HG03378 (cell line): ENCODE results near the gene SIX5.
"Not testable (repeated sequence)": the region's sequence is repeated elsewhere in the genome, so short reads cannot be mapped to it uniquely, and the experiment has no call there.

Experiments
- ATAC-seq: cut with Tn5 transposase; IDR thresholded peaks from one replicate; pipeline ENCODE4 v1.9.1; 2021; ENCODE audit warnings: mild to moderate bottlenecking, moderate library complexity; ENCODE audit not compliant: unreplicated experiment

SIX5 gene

GRCh38 chr19:45768984-45769782 lies at the start of gene SIX5:
SIX5 (minus strand) TSS chr19:45769252; CDS start chr19:45768844, 408 bp downstream.
- ATAC-seq, result peak; percentile 44

- no peak for ATAC-seq
Measured at GRCh38 chr19:45817725-45818301, 48.8 kb upstream of the SIX5 start.

- peak; percentile 72 for ATAC-seq
Measured at GRCh38 chr19:45817010-45817724, 48.1 kb upstream of the SIX5 start.

- no peak for ATAC-seq
Measured at GRCh38 chr19:45816236-45817009, 47.4 kb upstream of the SIX5 start.

- ATAC-seq, result no peak
Measured at GRCh38 chr19:45815481-45816216, 46.6 kb upstream of the SIX5 start.

GRCh38 chr19:45814851-45815480 lies 45.9 kb upstream of the SIX5 start, which contains the start of gene RSPH6A:
RSPH6A (minus strand) TSS chr19:45815308; CDS start chr19:45815176, 132 bp downstream.
- no peak for ATAC-seq

- ATAC-seq, result no peak
Measured at GRCh38 chr19:45814166-45814780, 45.2 kb upstream of the SIX5 start.

GRCh38 chr19:45812297-45812696 lies 43.2 kb upstream of the SIX5 start:
- ATAC-seq, result no peak

GRCh38 chr19:45809643-45810159 lies 40.6 kb upstream of the SIX5 start:
- no peak for ATAC-seq

- ATAC-seq, result no peak
Measured at GRCh38 chr19:45805719-45806118, 36.7 kb upstream of the SIX5 start.

- ATAC-seq, result no peak
Measured at GRCh38 chr19:45804959-45805230, 35.8 kb upstream of the SIX5 start.

- ATAC-seq, result no peak
Measured at GRCh38 chr19:45804140-45804958, 35.3 kb upstream of the SIX5 start.

GRCh38 chr19:45801603-45802175 lies 32.6 kb upstream of the SIX5 start:
- ATAC-seq, result no peak

- no peak for ATAC-seq
Measured at GRCh38 chr19:45800070-45800553, 31.1 kb upstream of the SIX5 start.

GRCh38 chr19:45799541-45799940 lies 30.5 kb upstream of the SIX5 start:
- not testable (repeated sequence) for ATAC-seq

- ATAC-seq, result no peak
Measured at GRCh38 chr19:45798995-45799517, 30.0 kb upstream of the SIX5 start.

GRCh38 chr19:45794627-45795026 lies 25.6 kb upstream of the SIX5 start:
- ATAC-seq, result no peak

GRCh38 chr19:45793876-45794275 lies 24.8 kb upstream of the SIX5 start:
- ATAC-seq, result no peak
